Tibial nerve (tissue), 4 donors: ENCODE measurements around the gene PTK7.

ENCODE experiments used
- CTCF ChIP-seq, 5 experiments: fragments of 200-600 bp in 3 of 5; fragments of 450-650 bp in 2 of 5; sonication (generic) in 3 of 5; IDR thresholded peaks; one replicate each; pipeline ENCODE4 v1.5.1; 2016 to 2019; ENCODE audit warnings: antibody characterized with exemption in 5 of 5, mild to moderate bottlenecking in 3 of 5, moderate library complexity in 2 of 5
- EP300 ChIP-seq, 2 donors: sonication (generic); formaldehyde crosslinking; IDR thresholded peaks; one replicate each; pipeline ENCODE4 v1.6.1; 2017; ENCODE audit warnings: antibody characterized with exemption in 2 of 2, mild to moderate bottlenecking in 1 of 2
- POLR2A ChIP-seq, 2 donors: fragments of 450-650 bp; IDR thresholded peaks; one replicate each; pipeline ENCODE4 v1.6.1; 2017; ENCODE audit warnings: antibody characterized with exemption in 2 of 2, mild to moderate bottlenecking in 2 of 2, moderate library complexity in 2 of 2

GRCh38 chr6:43091020-43091419, 14.9 kb downstream of the PTK7 start:
- TF ChIP-seq CTCF (IDR thresholded peaks at IDR 0.05) = no peak
- no peak for TF ChIP-seq POLR2A (IDR thresholded peaks at IDR 0.05)
- TF ChIP-seq EP300 (IDR thresholded peaks at IDR 0.05) = no peak
